ENCODE measurements around the gene USF2.

USF2 gene

GRCh38 chr19:35292421-35293362, 23.9 kb downstream of the USF2 start:
- no peak overlapping the region for H2AFZ ChIP-seq (ENCODE audit: low read depth, low read length)
- WGBS, result 86% methylated on average over 21 of the region's 23 CpGs
- no peak overlapping the region for H3K4me2 ChIP-seq (ENCODE audit: low read length, poor library complexity, severe bottlenecking)
- no peak overlapping the region for H2BK5ac ChIP-seq (ENCODE audit: low read depth, low read length, poor library complexity, severe bottlenecking)
- H2AK5ac ChIP-seq (ENCODE audit: low read length, severe bottlenecking), result no peak overlapping the region
- no peak overlapping the region for H2BK15ac ChIP-seq (ENCODE audit: low read depth, poor library complexity, severe bottlenecking)
- H3K27ac ChIP-seq (ENCODE audit: low read length, poor library complexity, severe bottlenecking), result no peak overlapping the region
- no peak overlapping the region for H4K91ac ChIP-seq (ENCODE audit: low read length)
- H3K27me3 ChIP-seq (ENCODE audit: control insufficient read depth in 1 of 2, insufficient read depth in 1 of 2, low read length in 2 of 2), result peaks cover 13 to 77% of the 10 kb centered on the region in 2 experiments
- H3K9ac ChIP-seq (ENCODE audit: low read length), result no peak overlapping the region
- H3K9me3 ChIP-seq (ENCODE audit: control insufficient read depth, low read length), result no peaks in the 10 kb centered on the region
- H3K18ac ChIP-seq (ENCODE audit: low read depth in 1 of 2, low read length in 2 of 2), result no peak overlapping the region
- no peak overlapping the region for H3K4ac ChIP-seq (ENCODE audit: low read depth in 1 of 2, low read length in 2 of 2)
- no peak overlapping the region for H3K23ac ChIP-seq (ENCODE audit: low read length in 2 of 2)
- H2BK120ac ChIP-seq (ENCODE audit: low read depth, low read length), result no peak overlapping the region
- H3K79me1 ChIP-seq (replicated peaks; ENCODE audit: low read length, poor library complexity, severe bottlenecking), result no peaks in the 10 kb centered on the region
- H3K4me1 ChIP-seq (ENCODE audit: control insufficient read depth, insufficient read depth, low read depth, low read length), result no peaks in the 10 kb centered on the region
- no peak overlapping the region for H3K14ac ChIP-seq (ENCODE audit: low read length in 2 of 2)
- H2BK12ac ChIP-seq (ENCODE audit: low read length in 2 of 2), result no peak overlapping the region
- H4K8ac ChIP-seq (ENCODE audit: low read length), result no peak overlapping the region
- DNase-seq, result no peak
- no peak overlapping the region for H3K4me3 ChIP-seq (ENCODE audit: insufficient read depth in 1 of 2, low read depth in 1 of 2, low read length in 2 of 2)
- no peaks in the 10 kb centered on the region for H3K36me3 ChIP-seq (ENCODE audit: control insufficient read depth in 1 of 2, insufficient read depth in 2 of 2, low read depth in 1 of 2, low read length in 2 of 2)

DNA sequence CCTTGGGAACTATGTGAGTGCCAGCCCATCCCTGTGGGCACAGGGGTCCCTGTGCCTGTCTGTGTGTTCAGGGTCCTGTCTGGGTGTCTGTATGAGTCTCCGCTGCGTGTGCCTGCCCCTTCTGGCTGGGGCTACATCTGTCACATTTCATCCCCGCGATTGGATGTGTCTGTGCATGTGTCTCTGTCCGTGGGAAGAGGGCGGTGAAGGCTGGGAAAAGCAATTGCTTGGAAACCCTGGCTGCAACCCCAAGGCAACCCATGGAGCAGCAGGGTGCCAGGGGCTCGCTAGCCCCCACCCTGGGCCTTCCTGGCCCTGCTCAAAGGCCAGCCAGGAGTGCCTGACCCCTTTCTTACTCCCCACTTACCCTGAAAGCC, 24.6 kb downstream of the USF2 start:
- no peak for DNase-seq
- H4K8ac ChIP-seq (ENCODE audit: low read length), result no peak overlapping the region
- 75% methylated on average over 7 of the region's 7 CpGs for WGBS

DNA sequence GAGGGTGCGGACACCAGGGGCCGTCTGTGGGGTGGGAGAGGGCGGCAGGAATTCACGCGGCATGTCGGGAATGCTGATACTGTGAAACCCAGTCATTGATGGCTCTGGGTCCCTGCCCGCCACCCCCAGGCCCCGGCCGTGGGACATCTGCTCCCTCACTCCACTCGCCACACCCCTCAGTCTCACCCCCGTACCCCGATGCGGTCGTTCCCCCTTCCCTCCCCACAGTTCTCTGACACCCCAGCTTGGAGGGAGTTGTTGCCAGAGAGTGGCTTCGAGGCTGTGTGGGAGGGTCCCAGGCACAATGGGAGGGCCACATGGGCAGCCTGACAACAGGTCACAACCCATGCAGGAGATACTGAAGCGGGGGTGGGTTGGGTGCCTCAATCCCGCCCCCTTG, 25.0 kb downstream of the USF2 start:
- Histone ChIP-seq H2BK12ac (ENCODE audit: low read length in 2 of 2) (no peak overlapping the region), H3K4me3 (ENCODE audit: insufficient read depth in 1 of 2, low read depth in 1 of 2, low read length in 2 of 2) (no peak overlapping the region), H3K9me3 (ENCODE audit: control insufficient read depth, low read length) (no peaks in the 10 kb centered on the region), H4K8ac (ENCODE audit: low read length) (no peak overlapping the region), H3K14ac (ENCODE audit: low read length in 2 of 2) (no peak overlapping the region), H3K23ac (ENCODE audit: low read length in 2 of 2) (no peak overlapping the region), H3K4ac (ENCODE audit: low read depth in 1 of 2, low read length in 2 of 2) (no peak overlapping the region), H2BK120ac (ENCODE audit: low read depth, low read length) (no peak overlapping the region), H3K9ac (ENCODE audit: low read length) (no peak overlapping the region), H4K91ac (ENCODE audit: low read length) (no peak overlapping the region), H2BK15ac (ENCODE audit: low read depth, poor library complexity, severe bottlenecking) (no peak overlapping the region), H3K4me1 (ENCODE audit: control insufficient read depth, insufficient read depth, low read depth, low read length) (no peaks in the 10 kb centered on the region), H3K36me3 (ENCODE audit: control insufficient read depth in 1 of 2, insufficient read depth in 2 of 2, low read depth in 1 of 2, low read length in 2 of 2) (no peaks in the 10 kb centered on the region), H3K18ac (ENCODE audit: low read depth in 1 of 2, low read length in 2 of 2) (no peak overlapping the region), H3K27ac (ENCODE audit: low read length, poor library complexity, severe bottlenecking) (no peak overlapping the region), H2BK5ac (ENCODE audit: low read depth, low read length, poor library complexity, severe bottlenecking) (no peak overlapping the region), H2AFZ (ENCODE audit: low read depth, low read length) (no peak overlapping the region), H2AK5ac (ENCODE audit: low read length, severe bottlenecking) (no peak overlapping the region), H3K79me1 (replicated peaks; ENCODE audit: low read length, poor library complexity, severe bottlenecking) (no peaks in the 10 kb centered on the region), H3K4me2 (ENCODE audit: low read length, poor library complexity, severe bottlenecking) (no peak overlapping the region), H3K27me3 (ENCODE audit: control insufficient read depth in 1 of 2, insufficient read depth in 1 of 2, low read length in 2 of 2) (peaks cover 13 to 82% of the 10 kb centered on the region in 2 experiments)
- WGBS, result 77% methylated on average over 5 of the region's 17 CpGs
- no peak for DNase-seq

More for the DNA sequence above, 24.6 kb downstream of the USF2 start:
- no peak overlapping the region for H3K4me2 ChIP-seq (ENCODE audit: low read length, poor library complexity, severe bottlenecking)
- no peak overlapping the region for H3K27ac ChIP-seq (ENCODE audit: low read length, poor library complexity, severe bottlenecking)
- H3K4ac ChIP-seq (ENCODE audit: low read depth in 1 of 2, low read length in 2 of 2), result no peak overlapping the region
- no peak overlapping the region for H2AFZ ChIP-seq (ENCODE audit: low read depth, low read length)
- H3K9me3 ChIP-seq (ENCODE audit: control insufficient read depth, low read length), result no peaks in the 10 kb centered on the region
- H2AK5ac ChIP-seq (ENCODE audit: low read length, severe bottlenecking), result no peak overlapping the region
- H3K23ac ChIP-seq (ENCODE audit: low read length in 2 of 2), result no peak overlapping the region
- no peak overlapping the region for H2BK12ac ChIP-seq (ENCODE audit: low read length in 2 of 2)
- no peak overlapping the region for H2BK15ac ChIP-seq (ENCODE audit: low read depth, poor library complexity, severe bottlenecking)
- H3K14ac ChIP-seq (ENCODE audit: low read length in 2 of 2), result no peak overlapping the region
- H3K4me1 ChIP-seq (ENCODE audit: control insufficient read depth, insufficient read depth, low read depth, low read length), result no peaks in the 10 kb centered on the region
- peaks cover 13 to 79% of the 10 kb centered on the region in 2 experiments for H3K27me3 ChIP-seq (ENCODE audit: control insufficient read depth in 1 of 2, insufficient read depth in 1 of 2, low read length in 2 of 2)
- no peaks in the 10 kb centered on the region for H3K79me1 ChIP-seq (replicated peaks; ENCODE audit: low read length, poor library complexity, severe bottlenecking)
- H3K36me3 ChIP-seq (ENCODE audit: control insufficient read depth in 1 of 2, insufficient read depth in 2 of 2, low read depth in 1 of 2, low read length in 2 of 2), result no peaks in the 10 kb centered on the region
- no peak overlapping the region for H3K18ac ChIP-seq (ENCODE audit: low read depth in 1 of 2, low read length in 2 of 2)
- no peak overlapping the region for H3K9ac ChIP-seq (ENCODE audit: low read length)
- no peak overlapping the region for H2BK120ac ChIP-seq (ENCODE audit: low read depth, low read length)
- no peak overlapping the region for H3K4me3 ChIP-seq (ENCODE audit: insufficient read depth in 1 of 2, low read depth in 1 of 2, low read length in 2 of 2)
- no peak overlapping the region for H4K91ac ChIP-seq (ENCODE audit: low read length)
- no peak overlapping the region for H2BK5ac ChIP-seq (ENCODE audit: low read depth, low read length, poor library complexity, severe bottlenecking)

- Histone ChIP-seq H2BK120ac (ENCODE audit: low read depth, low read length) (no peak overlapping the region), H3K79me1 (replicated peaks; ENCODE audit: low read length, poor library complexity, severe bottlenecking) (no peaks in the 10 kb centered on the region), H3K4me1 (ENCODE audit: control insufficient read depth, insufficient read depth, low read depth, low read length) (no peaks in the 10 kb centered on the region), H4K91ac (ENCODE audit: low read length) (no peak overlapping the region), H3K4me2 (ENCODE audit: low read length, poor library complexity, severe bottlenecking) (no peak overlapping the region), H3K9me3 (ENCODE audit: control insufficient read depth, low read length) (no peaks in the 10 kb centered on the region), H3K36me3 (ENCODE audit: control insufficient read depth in 1 of 2, insufficient read depth in 2 of 2, low read depth in 1 of 2, low read length in 2 of 2) (no peaks in the 10 kb centered on the region), H3K4me3 (ENCODE audit: insufficient read depth in 1 of 2, low read depth in 1 of 2, low read length in 2 of 2) (no peak overlapping the region), H2BK15ac (ENCODE audit: low read depth, poor library complexity, severe bottlenecking) (no peak overlapping the region), H3K27me3 (ENCODE audit: control insufficient read depth in 1 of 2, insufficient read depth in 1 of 2, low read length in 2 of 2) (peaks cover 9 to 81% of the 10 kb centered on the region in 2 experiments), H2BK5ac (ENCODE audit: low read depth, low read length, poor library complexity, severe bottlenecking) (no peak overlapping the region), H3K4ac (ENCODE audit: low read depth in 1 of 2, low read length in 2 of 2) (no peak overlapping the region), H4K8ac (ENCODE audit: low read length) (no peak overlapping the region), H3K9ac (ENCODE audit: low read length) (no peak overlapping the region), H3K23ac (ENCODE audit: low read length in 2 of 2) (no peak overlapping the region), H3K14ac (ENCODE audit: low read length in 2 of 2) (no peak overlapping the region), H2AK5ac (ENCODE audit: low read length, severe bottlenecking) (no peak overlapping the region), H2BK12ac (ENCODE audit: low read length in 2 of 2) (no peak overlapping the region), H2AFZ (ENCODE audit: low read depth, low read length) (no peak overlapping the region), H3K18ac (ENCODE audit: low read depth in 1 of 2, low read length in 2 of 2) (no peak overlapping the region), H3K27ac (ENCODE audit: low read length, poor library complexity, severe bottlenecking) (no peak overlapping the region)
- DNase-seq, result no peak
- WGBS, result 65% methylated on average over 1 of the region's 3 CpGs
These were observed 25.6 kb downstream of the USF2 start for GRCh38 chr19:35294328-35294727.
